Measurements from ENCODE around the gene CCDC92. TPM values are rescaled to one million over a fixed set of nuclear protein-coding genes. Genes with fewer than 3 reads are reported as not detected.

The CCDC92 gene
- total and polyA plus RNA-seq, 10 of the 15 experiments (the other 5 are each of a cell fraction or from before 2014, with no cell fraction given) = 0.53 to 11.8 (median 4.2) TPM

- no peak for TF ChIP-seq E2F4 (IDR thresholded peaks at IDR 0.05; ENCODE audit: low read depth, low read length)
- no peak for TF ChIP-seq MYB (IDR thresholded peaks at IDR 0.05; ENCODE audit: borderline replicate concordance, low read depth, low read length)
- no peak for TF ChIP-seq ZBTB40 (IDR thresholded peaks at IDR 0.05; ENCODE audit: borderline replicate concordance)
- no peak for TF ChIP-seq IKZF2 (IDR thresholded peaks at IDR 0.05)
- no peak for TF ChIP-seq BCLAF1 (IDR thresholded peaks at IDR 0.05)
- no peak for TF ChIP-seq YY1 (IDR thresholded peaks at IDR 0.05; ENCODE audit: low read depth, low read length)
- TF ChIP-seq ZNF384 (IDR thresholded peaks at IDR 0.05; ENCODE audit: borderline replicate concordance, low read depth, low read length) = no peak
- no peak for TF ChIP-seq KAT2A (conservative IDR thresholded peaks at IDR 0.05; ENCODE audit: control insufficient read depth, low read depth, low read length)
- no peak for TF ChIP-seq SP1 (IDR thresholded peaks at IDR 0.05; ENCODE audit: low read depth, low read length)
- no peak for TF ChIP-seq ZSCAN29 (IDR thresholded peaks at IDR 0.05)
Observed at GRCh38 chr12:123931686-123932321, 40.8 kb downstream of the CCDC92 start (continued).

Data from GM12878 (cell line).